Osteocyte (in vitro differentiated cells): ENCODE data around the gene LRRTM1. TPM values are rescaled to one million over a fixed set of nuclear protein-coding genes. Genes with fewer than 3 reads are reported as not detected.

Experiments
- DNase-seq: peaks from one replicate; pipeline ENCODE4 v3.0.0; 2021; ENCODE audit warnings: mixed read lengths; ENCODE audit not compliant: unreplicated experiment; ENCODE audit errors: extremely low spot score
- H3K27ac Mint-ChIP-seq: one replicate; pipeline ENCODE4 v1.8.0; 2021; ENCODE audit warnings: mild to moderate bottlenecking, mixed read lengths; ENCODE audit not compliant: unreplicated experiment
- H3K27me3 Mint-ChIP-seq: one replicate; pipeline ENCODE4 v1.8.0; 2021; ENCODE audit warnings: mixed read lengths; ENCODE audit not compliant: unreplicated experiment
- H3K36me3 Mint-ChIP-seq: one replicate; pipeline ENCODE4 v1.8.0; 2021; ENCODE audit warnings: mixed read lengths; ENCODE audit not compliant: unreplicated experiment
- H3K4me1 Mint-ChIP-seq: one replicate; pipeline ENCODE4 v1.8.0; 2021; ENCODE audit warnings: mixed read lengths; ENCODE audit not compliant: unreplicated experiment
- H3K4me3 Mint-ChIP-seq: one replicate; pipeline ENCODE4 v1.8.0; 2021; ENCODE audit warnings: mild to moderate bottlenecking, moderate library complexity, mixed read lengths; ENCODE audit not compliant: unreplicated experiment
- H3K9me3 Mint-ChIP-seq: one replicate; pipeline ENCODE4 v1.8.0; 2021; ENCODE audit warnings: mixed read lengths; ENCODE audit not compliant: unreplicated experiment
- CTCF ChIP-seq: fragments of 200-600 bp; sonication (generic); IDR thresholded peaks from 2 replicates; pipeline ENCODE4 v1.5.0; 2021; ENCODE audit warnings: antibody characterized with exemption, mild to moderate bottlenecking, moderate library complexity
- total RNA-seq: library from RNA; stranded (reverse); gene quantifications from 2 replicates; pipeline ENCODE4 v1.2.1, GENCODE V29; 2021

Gene LRRTM1
- total RNA-seq, 1 donor from 2014 or later, result not detected

- Mint-ChIP-seq H3K27me3 (no peaks in the 10 kb centered on the region), H3K4me3 (no peak overlapping the region), H3K9me3 (peaks cover 11% of the 10 kb centered on the region), H3K27ac (no peak overlapping the region), H3K36me3 (no peaks in the 10 kb centered on the region), H3K4me1 (no peaks in the 10 kb centered on the region)
- TF ChIP-seq CTCF, result no peak
- no peak for DNase-seq
Observed at GRCh38 chr2:80255918-80256781, 48.4 kb downstream of the LRRTM1 start.

GRCh38 chr2:80252294-80252986 lies 52.1 kb downstream of the LRRTM1 start:
- Mint-ChIP-seq H3K27me3 (no peaks in the 10 kb centered on the region), H3K4me1 (no peaks in the 10 kb centered on the region), H3K27ac (no peak overlapping the region), H3K36me3 (no peaks in the 10 kb centered on the region), H3K4me3 (no peak overlapping the region), H3K9me3 (peaks cover 15% of the 10 kb centered on the region)
- TF ChIP-seq CTCF, result no peak
- DNase-seq, result no peak
